PFSK-1 (cell line): ENCODE data around the gene TXNL1.

Experiments used
- FOXP2 ChIP-seq: optimal IDR thresholded peaks from 2 replicates; pipeline ENCODE3; 2011; ENCODE audit warnings: borderline replicate concordance, control low read depth, inconsistent platforms; ENCODE audit not compliant: insufficient read depth; ENCODE audit errors: extremely low read length, extremely low read depth
- POLR2AphosphoS5 ChIP-seq: IDR thresholded peaks from 2 replicates; pipeline ENCODE4 v1.6.1; 2012; ENCODE audit warnings: low read depth, mild to moderate bottlenecking, control low read depth, low read length, moderate library complexity
- SIN3A ChIP-seq: IDR thresholded peaks from 2 replicates; pipeline ENCODE4 v1.6.1; 2012; ENCODE audit warnings: mild to moderate bottlenecking, low read length, moderate library complexity, borderline replicate concordance; ENCODE audit not compliant: insufficient read depth
- TAF1 ChIP-seq: IDR thresholded peaks from 2 replicates; pipeline ENCODE4 v1.6.1; 2012; ENCODE audit warnings: low read length, control low read depth, borderline replicate concordance; ENCODE audit not compliant: insufficient read depth
- TF ChIP-seq, protein P1 (sequence below), 2 experiments: IDR thresholded peaks; 2 replicates each; pipeline versions ENCODE4 v1.6.1 to v1.8.0; 2011 to 2012; ENCODE audit warnings: low read depth in 2 of 2, low read length in 2 of 2, control low read depth in 1 of 2, inconsistent platforms in 1 of 2, mild to moderate bottlenecking in 1 of 2, moderate library complexity in 1 of 2; ENCODE audit not compliant: insufficient read depth in 1 of 2

Gene TXNL1

DNA sequence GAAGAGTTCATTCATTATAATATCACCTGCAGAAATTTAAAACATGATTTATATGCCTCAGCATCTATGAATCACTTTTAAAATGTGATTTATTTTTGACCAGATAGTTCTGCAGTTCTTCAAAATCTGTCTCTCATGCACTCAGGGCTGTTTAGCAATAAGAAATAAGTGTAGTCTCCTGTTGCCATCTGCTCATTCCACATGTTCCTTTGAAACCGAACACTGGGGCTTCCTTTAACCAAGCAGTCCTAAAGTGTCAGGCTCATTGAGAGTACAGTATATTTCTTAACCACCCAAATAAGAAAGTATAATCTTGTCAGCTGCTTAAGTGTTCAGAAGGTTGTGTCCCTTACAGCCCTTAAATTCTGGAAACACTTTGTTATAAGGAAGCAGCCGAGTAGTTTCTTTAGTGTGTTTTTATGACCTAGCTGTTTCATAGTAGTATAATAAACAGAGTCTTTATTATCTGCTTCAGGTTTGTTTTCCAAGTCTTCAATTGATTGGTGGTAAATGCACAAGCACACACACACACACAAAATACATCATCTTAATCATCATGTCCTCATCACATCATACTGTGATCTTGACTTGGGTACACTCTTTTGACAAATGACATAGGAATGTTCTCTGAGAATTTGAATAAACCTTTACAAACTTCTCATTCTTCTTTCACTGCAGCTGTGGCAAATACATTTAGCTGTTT lies 23.1 kb upstream of the TXNL1 start:
- TF ChIP-seq TAF1 (no peak), SIN3A (no peak), FOXP2 (no peak)

DNA sequence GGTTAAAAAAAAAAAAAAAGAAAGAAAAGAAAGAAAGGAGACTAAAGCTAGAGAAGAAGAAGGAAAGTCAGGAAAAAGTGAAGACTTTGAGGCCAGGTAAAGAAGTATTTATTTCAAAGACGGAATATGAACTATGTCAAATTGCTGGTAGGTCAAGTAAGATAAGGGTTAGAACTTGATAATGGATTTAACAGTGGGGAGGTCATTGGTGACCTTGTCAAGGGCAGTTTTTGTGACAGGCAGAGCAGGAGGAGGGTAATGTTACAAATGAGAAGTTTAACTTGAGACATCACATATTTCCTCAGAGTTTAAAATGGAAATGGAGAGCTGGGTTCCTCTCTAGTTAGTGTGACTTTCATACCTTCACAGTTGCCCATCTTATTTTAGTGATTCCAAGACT lies 22.3 kb upstream of the TXNL1 start:
- TF ChIP-seq FOXP2 (no peak), TAF1 (no peak), SIN3A (no peak), POLR2AphosphoS5 (no peak)
- TF ChIP-seq, protein P1, sequence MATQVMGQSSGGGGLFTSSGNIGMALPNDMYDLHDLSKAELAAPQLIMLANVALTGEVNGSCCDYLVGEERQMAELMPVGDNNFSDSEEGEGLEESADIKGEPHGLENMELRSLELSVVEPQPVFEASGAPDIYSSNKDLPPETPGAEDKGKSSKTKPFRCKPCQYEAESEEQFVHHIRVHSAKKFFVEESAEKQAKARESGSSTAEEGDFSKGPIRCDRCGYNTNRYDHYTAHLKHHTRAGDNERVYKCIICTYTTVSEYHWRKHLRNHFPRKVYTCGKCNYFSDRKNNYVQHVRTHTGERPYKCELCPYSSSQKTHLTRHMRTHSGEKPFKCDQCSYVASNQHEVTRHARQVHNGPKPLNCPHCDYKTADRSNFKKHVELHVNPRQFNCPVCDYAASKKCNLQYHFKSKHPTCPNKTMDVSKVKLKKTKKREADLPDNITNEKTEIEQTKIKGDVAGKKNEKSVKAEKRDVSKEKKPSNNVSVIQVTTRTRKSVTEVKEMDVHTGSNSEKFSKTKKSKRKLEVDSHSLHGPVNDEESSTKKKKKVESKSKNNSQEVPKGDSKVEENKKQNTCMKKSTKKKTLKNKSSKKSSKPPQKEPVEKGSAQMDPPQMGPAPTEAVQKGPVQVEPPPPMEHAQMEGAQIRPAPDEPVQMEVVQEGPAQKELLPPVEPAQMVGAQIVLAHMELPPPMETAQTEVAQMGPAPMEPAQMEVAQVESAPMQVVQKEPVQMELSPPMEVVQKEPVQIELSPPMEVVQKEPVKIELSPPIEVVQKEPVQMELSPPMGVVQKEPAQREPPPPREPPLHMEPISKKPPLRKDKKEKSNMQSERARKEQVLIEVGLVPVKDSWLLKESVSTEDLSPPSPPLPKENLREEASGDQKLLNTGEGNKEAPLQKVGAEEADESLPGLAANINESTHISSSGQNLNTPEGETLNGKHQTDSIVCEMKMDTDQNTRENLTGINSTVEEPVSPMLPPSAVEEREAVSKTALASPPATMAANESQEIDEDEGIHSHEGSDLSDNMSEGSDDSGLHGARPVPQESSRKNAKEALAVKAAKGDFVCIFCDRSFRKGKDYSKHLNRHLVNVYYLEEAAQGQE (IDR thresholded peaks at IDR 0.05; ENCODE audit: insufficient read depth in 1 of 2, low read depth in 2 of 2, low read length in 2 of 2): no peak

DNA sequence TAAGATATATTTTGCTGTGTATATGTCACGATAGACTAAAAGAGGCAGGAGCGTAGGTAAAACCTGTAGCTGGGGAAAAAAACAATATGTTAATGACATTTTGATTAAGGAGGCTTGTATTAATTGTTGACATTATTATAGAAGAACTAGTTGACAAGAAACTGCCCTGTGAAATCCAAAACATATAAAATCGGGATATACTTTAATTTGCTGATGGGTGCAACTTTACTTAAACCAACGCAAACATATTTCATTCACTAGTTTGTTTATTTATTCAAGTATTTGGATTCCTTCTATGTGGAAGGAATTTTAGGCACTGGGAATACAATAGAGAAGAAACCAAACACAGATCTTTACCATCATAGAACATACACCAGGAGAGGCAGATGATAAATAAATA lies 20.7 kb upstream of the TXNL1 start:
- TF ChIP-seq FOXP2: no peak
- no peak for TF ChIP-seq TAF1
- TF ChIP-seq POLR2AphosphoS5: no peak
- TF ChIP-seq, protein P1 (IDR thresholded peaks at IDR 0.05; ENCODE audit: insufficient read depth in 1 of 2, low read depth in 2 of 2, low read length in 2 of 2): no peak
- no peak for TF ChIP-seq SIN3A

DNA sequence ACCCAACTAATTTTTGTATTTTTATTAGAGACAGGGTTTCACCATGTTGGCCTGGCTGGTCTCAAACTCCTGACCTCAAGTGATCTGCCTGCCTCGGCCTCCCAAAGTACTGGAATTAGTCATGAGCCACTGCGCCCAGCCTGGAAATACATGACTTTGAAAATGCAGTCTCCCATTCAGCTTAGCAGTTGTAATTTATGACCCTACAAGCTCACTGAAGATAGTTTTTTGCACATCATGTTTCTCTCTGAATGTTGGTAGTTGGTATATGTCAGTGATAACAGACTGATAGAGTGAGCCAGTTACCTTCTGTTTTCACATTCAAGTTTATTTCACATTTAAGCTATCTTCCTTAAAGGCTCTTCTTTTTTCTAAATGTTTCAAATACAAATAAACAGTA lies 19.9 kb upstream of the TXNL1 start:
- no peak for TF ChIP-seq FOXP2
- TF ChIP-seq SIN3A: no peak
- TF ChIP-seq POLR2AphosphoS5: no peak
- no peak for TF ChIP-seq TAF1
- TF ChIP-seq, protein P1 (IDR thresholded peaks at IDR 0.05; ENCODE audit: insufficient read depth in 1 of 2, low read depth in 2 of 2, low read length in 2 of 2): no peak

DNA sequence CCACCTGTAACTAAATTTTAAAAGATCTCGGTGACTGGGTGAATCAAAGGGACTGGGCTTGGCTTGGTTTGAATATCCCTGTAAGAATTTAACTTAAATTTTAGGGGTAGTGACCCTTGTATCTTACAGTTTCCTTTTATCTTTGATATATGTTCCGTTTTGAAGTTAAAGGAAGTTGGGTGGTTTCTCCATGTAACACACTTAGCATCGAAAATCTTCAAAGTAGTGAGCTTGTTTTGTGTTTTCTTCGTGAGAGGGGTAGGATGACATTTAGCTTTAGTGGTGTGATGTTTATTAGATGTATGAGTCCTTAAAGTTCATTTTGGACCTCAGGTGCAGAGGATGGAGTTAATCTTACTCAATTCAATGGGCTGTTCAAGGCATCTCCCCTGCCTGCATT lies 14.4 kb upstream of the TXNL1 start:
- TF ChIP-seq POLR2AphosphoS5 (no peak), FOXP2 (no peak), SIN3A (no peak), TAF1 (no peak)
- TF ChIP-seq, protein P1 (IDR thresholded peaks at IDR 0.05; ENCODE audit: insufficient read depth in 1 of 2, low read depth in 2 of 2, low read length in 2 of 2): no peak

DNA sequence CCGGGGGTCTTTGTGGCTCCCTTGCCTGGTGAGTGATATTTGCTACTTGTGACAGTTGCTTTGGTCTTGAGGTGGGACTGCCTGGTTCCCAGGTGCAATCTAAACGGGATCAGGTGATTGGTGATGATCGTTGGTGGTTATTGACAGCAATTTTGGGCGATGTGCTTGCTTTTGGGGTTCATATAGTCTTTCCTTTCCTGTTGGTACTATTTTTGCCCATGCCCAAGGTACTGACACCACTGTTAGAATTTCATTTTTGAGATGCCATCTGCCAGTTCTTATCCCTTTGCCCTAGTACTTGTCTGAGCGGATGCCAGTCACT lies 13.3 kb upstream of the TXNL1 start:
- TF ChIP-seq FOXP2: no peak
- TF ChIP-seq TAF1: no peak
- TF ChIP-seq POLR2AphosphoS5: no peak
- TF ChIP-seq SIN3A: no peak
- TF ChIP-seq, protein P1 (IDR thresholded peaks at IDR 0.05; ENCODE audit: insufficient read depth in 1 of 2, low read depth in 2 of 2, low read length in 2 of 2): no peak
